GM19372 (cell line): ENCODE measurements around the gene UBE4B.

Experiments
- ATAC-seq: cut with Tn5 transposase; IDR thresholded peaks from one replicate; pipeline ENCODE4 v1.9.1; 2021; ENCODE audit warnings: mild to moderate bottlenecking, low read depth, moderate library complexity; ENCODE audit not compliant: unreplicated experiment

UBE4B gene

DNA sequence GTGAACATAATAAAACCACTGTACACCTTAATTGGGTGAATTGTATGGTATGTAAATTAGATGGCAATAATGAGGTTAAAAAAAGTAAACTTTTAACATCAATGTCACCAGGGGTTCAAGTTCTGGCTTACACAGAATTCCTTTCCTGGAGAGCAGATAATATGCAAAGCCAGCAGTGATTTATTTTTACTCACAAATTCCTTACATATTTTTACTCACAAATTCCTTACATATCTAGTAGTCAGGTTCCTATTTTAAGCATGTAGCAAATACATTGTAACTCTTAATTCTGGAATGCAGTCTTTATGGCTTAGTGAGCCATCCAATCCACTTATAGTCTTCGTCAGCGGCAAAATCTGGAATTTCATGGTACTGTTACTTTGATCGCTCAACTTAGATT lies 1.3 kb upstream of the UBE4B start:
- no peak for ATAC-seq

DNA sequence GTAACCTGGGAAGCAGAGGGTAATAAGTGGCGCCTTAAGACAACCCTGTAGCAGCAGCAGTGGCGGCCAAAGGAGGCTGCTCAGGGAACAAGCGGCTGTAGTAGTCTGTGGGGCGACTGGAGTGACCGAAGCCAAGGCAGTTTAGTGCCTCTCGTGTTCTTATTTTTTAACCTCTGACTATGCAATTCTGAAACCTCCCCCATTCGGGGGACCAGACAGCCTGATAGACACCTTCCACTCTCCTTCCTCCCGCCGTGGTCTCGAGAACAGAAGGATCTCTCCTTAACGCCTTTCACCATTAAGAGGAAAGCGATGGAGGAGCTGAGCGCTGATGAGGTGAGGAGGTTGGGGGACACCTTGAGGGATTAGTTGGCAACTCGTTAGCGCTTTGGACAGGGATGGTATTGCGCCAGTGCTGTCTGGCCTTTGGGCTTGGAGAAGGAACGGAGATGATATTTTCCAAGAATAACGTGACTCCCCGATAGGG lies 644 bp downstream of the UBE4B start:
- peak; percentile 9 for ATAC-seq

DNA sequence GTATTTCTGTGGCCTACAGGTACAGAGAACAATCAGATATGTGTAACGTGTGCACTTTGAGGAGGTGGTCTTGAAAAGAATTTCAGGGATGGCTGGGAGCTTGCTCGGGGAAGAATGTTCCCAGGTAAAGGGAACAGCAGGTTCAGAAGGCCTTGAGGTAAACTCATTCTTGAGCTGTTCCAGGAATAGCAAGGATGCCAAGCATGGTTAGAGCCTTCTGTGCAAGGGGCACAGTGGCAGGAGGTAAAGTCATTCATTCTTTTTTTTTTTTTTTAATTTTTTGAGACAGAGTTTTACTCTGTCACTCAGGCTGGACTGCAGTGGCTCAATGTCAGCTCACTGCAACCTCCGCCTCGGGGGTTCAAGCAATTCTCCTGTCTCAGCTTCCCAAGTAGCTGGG lies 10.0 kb downstream of the UBE4B start:
- ATAC-seq = no peak

DNA sequence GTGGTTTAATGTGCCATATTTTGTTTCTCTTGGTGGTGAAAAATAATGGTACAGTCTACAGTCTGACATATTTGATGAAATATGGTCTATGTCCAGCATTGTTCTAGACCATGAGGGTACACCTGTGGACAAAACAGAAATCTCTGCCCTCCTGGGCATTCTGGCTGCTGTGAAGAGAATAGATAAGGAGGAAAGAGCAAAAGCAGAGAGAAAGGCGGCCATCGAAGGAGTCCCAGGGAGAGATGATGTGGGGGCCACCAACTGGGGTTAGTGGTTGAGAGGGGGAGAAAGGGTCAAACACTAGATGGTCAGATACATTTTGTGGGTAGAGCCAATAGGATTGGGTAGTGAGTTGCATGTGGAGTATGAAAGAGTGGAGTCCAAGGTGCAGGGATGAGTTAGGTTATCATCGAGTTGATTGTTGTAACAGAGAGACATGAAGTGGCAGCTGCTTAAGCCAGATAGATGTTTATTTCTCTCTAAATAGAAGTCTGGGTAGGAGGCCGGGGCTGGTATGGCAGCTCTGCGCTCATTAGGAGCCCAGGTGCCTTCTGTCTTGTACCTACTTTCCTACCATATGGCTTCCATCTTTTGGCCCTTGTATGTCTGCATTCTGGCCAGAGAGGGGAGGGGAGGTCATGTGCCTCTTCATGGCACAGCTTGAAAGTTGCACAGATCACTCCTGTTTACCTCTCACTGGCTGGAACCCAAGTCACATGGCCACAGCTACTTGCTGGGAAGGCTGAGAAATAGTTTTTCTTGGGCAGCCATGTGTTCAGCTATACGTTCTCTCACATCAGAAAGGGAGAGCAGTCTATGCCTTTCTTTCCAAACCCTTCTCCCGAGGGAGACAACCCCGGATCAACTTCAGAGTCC lies 13.0 kb downstream of the UBE4B start:
- ATAC-seq = no peak

DNA sequence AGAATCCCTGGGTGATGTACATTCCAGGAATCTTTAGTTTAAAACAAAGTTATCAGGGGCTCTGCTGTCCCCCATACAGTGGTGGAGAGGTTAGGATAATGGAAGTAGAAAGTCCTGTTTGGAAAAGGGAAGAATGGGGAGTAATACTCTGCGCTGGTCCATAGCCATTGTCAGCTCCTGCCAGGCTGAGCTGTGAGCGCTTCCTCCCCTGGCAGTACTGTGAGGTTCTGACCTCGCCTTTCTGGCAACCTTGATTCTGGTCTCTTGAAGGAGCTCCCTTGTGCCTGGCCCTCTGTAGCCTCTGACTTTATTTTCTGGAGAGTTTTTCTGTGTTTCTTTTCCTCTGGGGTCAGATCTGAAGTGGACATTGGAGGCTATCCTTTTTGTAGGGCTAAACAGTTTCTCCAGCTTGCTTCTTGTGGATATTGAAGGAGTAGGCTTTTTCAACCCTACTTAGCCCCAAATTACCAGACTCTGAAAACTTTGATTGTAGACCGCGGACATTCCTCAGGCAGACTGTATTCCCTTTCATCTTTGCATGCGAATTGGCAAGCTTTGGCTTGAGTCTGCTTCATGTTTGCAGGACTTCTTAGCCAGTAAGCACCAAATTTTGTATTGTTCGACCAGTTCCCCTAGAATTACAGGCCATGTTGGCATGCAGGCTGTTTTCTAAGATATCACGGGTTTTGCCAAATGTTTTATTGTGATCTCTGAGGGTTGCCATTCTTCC lies 13.8 kb downstream of the UBE4B start:
- no peak for ATAC-seq

DNA sequence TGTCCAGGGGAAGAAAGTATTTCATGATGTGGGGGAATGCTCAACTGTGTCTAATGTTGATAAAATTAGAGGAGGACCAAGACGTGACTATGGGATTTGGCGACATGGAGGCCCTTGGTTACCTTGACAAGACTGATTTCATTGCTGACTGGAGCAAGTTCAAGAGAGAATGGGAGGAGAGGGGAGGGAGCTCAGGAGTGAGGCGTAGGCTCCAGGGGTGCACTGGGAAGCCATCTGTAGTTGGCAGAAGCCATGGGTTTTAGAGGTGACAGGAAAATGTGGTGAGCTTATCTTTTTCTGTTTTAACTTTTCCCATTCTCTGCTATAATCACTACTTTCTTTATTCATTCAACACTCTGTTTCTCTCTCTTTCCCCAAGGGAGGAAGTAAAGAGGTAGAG lies 15.8 kb downstream of the UBE4B start:
- ATAC-seq = no peak

DNA sequence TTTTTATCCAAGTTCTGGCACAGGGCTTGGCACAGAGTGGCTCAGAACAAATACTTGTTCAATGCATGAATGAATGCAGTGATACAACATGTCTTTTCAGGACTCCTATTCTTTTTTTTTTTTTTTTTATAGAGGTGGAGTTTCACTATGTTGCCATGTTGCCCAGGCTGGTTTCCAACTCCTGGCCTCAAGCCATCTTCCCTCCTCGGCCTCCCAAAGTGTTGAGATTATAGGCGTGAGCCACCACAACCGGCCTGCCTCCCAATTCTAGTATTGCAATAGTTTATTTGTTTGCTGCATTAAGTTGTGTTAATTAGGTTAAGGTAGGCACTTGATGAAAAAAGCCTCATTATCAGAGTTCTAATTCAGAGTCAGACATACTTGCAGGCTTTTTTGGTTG lies 17.9 kb downstream of the UBE4B start:
- ATAC-seq = no peak

DNA sequence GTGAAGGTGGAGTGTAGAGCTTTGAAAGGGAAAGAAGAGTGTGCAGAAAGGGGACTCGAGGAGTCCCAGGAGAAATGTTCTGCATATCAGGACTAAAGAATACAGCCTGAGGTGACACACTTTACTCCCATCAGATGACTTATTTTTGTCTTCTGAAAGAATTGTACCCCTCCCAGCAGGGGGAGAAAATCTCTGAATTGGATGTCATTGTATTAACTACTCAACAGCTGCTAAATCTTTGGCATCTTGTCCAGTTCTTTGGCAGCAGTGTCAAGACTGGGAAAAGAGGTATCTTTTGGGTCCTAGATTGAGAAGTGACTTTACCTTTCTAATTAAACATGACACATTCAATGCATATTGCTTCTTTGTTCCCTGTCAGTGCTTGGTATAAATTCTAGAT lies 18.9 kb downstream of the UBE4B start:
- ATAC-seq = no peak

DNA sequence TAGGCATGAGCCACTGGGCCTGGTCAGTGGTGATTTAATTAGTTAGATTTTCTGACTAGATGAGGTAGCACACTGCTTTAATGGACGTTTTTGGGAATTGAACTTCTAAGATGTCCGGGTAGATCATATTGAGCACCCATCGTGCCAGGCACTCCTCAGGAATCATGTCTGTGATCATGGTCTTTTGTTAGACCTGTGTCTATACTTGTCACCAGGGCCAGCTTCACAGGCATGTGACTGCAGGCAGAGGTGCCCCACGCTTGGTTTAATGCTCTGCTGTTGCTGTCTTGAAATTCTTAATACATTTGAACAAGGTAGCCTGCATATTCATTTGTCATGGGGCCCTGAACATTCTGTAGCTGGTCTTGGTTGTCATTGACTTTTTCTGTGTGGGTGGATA lies 19.6 kb downstream of the UBE4B start:
- no peak for ATAC-seq

DNA sequence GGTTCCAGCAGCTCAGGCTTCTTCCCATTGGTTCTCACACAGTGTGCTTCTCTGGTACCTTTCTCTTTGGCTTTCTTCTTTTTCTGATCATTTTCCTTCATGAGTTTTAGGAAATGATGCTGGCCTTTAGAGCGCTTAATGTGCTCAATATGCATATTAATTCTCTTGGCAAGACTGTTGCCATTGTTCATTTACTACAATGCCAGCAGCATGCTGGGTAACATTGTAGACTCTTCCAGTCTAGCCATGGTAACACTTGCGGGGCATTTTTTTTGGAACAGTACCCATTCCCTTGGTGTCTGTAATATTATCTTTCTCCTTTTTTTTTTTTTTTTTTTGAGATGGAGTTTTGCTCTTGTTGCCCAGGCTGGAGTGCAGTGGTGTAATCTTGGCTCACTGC lies 21.7 kb downstream of the UBE4B start:
- no peak for ATAC-seq

DNA sequence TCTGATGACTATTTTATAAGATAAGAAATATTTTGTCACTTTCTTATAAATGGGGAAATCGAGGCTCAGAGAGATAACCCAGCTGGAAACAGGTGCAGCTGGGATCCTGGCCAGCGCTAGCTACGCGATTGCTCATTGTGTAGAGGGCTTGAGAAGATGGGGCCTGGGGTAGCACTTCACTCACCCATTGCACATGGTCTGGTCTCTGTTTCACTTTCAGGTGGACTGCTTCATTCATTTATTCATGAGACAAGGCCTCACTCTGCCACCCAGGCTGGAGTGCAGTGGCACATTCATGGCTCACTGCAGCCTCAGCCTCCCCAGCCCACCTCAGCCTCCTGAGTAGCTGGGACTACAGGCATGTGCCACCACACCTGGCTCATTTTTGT lies 23.8 kb downstream of the UBE4B start:
- no peak for ATAC-seq

DNA sequence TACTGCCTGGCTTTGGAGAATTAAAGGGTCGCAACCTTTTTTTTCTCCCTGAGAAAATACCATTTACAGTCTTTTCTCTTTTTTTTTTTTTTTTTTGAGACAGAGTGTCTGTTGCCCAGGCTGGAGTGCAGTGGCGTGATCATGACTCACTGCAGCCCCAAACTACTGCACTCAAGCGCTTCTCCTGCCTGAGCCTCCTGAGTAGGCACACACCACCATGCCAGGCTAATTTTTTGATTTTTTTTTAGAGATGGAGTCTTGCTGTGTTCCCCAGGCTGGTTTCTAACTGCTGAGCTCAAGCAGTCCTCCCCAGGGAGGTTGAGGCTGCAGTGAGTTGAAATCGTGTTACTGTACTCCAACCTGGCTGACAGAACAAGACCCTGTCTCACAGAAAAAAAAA lies 24.6 kb downstream of the UBE4B start:
- no peak for ATAC-seq

DNA sequence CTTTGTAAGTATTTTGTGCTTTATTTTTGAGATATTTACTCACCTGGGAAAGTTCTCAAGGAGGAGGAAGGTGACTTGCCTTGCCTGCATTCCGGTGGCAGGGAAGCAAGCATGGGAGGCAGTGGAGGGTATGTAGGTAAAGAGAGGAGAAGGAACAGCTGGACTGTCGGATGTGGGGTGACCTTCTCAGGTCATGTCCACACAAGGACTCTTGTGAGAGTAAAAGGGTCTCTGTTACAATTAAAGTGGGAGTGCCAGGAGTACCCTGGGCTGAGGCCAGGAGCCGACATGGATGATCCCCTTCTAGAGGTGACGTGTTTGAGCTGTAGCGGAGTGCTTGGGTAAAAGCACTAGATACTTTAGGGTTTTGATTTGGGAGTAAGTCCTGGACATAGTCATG lies 25.0 kb downstream of the UBE4B start:
- ATAC-seq = no peak

DNA sequence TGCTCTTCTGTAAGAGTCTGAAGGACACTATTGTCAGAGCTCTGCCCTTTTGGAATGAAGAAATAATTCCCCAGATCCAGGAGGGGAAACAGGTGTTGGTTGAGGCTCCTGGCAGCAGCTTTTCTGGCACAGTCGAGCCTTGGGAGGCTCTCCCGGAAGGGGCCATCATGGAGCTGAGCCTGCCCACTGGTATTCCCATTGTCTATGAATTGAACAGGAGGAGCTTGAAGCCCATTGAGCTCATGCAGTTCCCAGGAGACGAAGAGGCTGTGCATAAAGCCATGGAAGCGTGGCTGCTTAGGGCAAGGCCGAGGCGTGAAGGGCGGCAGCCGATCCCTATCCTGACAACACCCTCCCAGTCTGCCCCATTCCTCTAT lies 26.6 kb downstream of the UBE4B start:
- no peak for ATAC-seq

DNA sequence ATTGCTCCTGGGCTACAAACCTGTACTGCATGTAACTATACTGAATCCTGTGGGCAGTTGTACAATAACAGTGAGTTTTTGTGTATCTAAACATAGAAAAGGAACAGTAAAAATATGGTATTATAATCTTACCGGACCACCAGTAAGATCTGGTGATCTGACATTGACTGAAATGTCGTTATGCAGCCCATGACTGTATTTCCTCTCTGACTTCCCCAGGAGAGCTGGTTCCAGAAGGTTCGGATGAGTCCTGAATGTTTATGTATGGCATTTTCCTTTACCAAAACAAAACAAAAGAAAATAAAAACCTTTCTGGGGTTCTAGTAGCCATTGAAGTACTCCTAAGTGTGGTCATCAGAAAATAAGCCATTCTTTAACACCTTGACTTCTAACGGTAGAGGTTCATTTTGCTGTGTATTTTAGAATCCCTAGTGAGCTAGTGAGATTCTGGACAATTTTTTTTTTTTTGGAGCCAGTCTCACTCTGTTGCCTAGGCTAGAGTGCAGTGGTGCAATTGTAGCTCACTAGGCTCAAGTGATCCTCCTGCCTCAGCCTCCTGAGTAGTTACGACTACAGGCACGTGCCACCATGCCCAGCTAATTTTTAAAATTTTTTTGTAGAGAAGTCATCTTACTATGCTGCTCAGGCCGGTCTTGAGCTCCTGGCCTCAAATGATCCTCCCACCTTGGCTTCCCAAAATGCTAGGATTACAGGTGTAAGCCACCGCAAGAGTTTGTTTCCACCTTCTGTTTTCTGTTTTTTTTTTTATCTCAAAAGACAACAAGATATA lies 27.7 kb downstream of the UBE4B start:
- no peak for ATAC-seq

DNA sequence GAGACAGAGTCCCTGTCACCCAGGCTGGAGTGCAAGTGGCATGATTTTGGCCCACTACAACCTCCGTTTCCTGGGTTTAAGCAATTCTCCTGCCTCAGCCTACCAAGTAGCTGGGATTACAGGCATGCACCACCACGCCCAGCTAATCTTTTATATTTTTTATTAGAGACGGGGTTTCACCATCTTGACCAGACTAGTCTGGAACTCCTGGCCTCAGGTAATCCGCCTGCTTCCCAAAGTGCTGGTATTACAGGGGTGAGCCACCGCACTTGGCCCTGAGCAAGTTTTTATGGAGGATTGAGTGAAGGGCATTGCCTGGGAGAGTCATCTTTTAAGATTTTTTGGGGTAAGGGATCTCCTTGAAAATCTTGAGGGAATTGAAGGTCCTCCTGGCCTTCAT lies 28.5 kb downstream of the UBE4B start:
- ATAC-seq = no peak

DNA sequence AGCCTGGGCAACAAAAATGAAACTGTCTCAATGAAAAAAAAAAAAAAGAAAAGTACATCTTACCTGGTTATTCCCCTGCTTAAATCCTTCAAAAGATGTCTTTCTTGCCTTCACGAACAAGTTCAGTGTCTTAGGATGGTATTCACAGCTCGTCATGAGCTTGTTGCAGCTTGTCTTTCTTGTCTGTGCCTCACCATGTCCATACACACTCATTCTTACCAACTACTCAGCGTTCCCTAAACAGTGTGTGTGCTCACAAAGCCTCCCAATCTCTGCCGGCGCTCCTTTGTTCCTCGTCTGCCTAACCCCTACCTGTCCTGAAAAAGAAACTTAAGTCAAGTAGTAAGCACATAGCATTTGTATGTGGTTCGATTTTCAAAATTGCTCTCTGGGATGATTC lies 31.1 kb downstream of the UBE4B start:
- no peak for ATAC-seq

DNA sequence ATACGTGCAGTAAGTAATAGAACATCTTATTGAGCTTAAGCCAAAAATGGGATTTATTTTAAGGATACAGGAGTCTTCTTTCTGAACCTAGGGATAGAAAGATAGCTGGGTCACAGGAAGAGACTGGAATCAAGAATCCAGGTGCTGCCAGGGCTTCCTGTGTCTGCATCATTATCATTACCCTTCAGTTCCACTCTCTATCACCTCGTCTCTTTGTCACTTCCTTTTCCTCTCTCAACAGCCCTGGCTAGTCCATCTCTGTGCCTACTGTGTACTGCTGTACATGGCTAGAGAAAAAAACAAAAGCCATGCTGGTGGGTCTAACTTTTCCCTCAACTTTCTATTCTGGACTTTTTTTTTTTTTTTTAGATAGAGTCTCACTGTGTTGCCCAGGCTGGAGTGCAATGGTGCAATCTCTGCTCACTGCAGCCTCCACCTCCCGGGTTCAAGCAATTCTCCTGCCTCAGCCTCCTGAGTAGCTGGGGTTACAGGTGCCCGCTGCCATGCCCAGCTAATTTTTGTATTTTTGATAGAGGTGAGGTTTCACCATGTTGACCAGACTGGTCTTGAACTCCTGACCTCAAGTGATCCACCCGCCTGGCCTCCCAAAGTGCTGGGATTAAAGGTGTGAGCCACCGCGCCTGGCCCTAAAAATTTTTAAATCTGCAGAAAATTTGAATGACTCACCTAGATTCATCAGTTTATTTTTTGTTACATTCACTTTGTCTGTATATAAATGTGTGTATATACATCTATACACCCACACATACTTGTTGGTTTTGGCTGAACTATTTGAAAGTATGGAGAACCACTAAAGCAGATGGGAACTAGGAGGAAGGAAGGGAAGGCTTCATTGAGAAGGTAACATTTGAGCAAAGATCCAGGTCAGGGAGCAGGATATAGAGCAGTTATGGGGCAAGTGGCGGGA lies 31.9 kb downstream of the UBE4B start:
- ATAC-seq = no peak

DNA sequence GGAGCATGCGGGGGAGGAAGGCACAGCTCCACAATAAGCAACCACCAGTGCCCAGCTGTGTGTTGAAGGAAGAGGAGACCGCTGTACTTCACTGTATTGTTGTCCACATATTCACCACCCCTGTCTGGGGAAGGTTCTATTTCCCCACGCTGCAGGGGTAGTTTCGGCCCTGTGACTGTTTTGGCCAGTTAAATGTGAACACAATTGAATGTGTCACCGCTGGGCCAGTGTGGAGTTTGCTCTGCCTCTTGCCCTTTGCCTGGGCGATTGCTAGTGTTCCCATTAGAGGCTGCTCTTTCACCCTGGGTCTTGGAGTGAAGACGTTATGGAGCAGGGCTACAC lies 32.6 kb downstream of the UBE4B start:
- ATAC-seq = no peak

DNA sequence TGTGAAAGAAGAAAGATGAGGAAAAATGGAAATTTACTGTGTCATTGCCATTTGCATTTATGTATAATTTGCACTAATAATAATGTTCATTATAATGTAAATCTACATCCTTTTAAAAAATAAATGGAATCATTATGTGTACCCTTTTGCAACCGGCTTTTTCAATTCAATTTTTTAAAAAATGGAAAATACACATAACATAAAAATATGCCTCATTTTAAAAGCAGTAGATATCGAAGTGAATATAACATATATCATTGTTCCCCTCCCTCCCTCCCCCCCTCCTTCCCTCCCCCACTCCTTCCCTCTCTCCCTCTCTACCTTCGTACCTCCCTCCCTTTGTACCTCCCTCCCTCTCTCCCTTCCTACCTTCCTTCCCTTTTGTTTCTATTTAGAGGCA lies 33.0 kb downstream of the UBE4B start:
- no peak for ATAC-seq
